Hematopoietic multipotent progenitor cell treated with erythropoietin and hydrocortisone succinate and interleukin-3 and kit ligand, for 17 days (in vitro differentiated cells): ENCODE data around the gene SLC4A2.

ENCODE experiments used
- DNase-seq: peaks from one replicate; pipeline ENCODE4 v3.0.0-alpha.2; 2015; ENCODE audit warnings: low spot score

Gene SLC4A2

DNA sequence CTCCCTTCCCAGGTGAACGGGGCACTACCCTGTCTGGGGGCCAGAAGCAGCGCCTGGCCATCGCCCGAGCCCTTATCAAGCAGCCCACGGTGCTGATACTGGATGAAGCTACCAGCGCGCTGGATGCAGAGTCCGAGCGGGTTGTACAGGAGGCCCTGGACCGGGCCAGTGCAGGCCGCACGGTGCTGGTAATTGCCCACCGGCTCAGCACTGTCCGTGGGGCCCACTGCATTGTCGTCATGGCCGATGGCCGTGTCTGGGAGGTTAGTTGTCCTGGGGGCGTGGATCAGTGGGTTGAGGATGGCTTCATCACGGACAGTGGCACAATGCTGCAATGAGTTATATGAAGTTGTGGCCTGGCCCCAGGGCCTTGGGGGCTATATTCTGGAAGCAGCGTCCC is 15.4 kb upstream of the SLC4A2 start:
- no peak for DNase-seq

DNA sequence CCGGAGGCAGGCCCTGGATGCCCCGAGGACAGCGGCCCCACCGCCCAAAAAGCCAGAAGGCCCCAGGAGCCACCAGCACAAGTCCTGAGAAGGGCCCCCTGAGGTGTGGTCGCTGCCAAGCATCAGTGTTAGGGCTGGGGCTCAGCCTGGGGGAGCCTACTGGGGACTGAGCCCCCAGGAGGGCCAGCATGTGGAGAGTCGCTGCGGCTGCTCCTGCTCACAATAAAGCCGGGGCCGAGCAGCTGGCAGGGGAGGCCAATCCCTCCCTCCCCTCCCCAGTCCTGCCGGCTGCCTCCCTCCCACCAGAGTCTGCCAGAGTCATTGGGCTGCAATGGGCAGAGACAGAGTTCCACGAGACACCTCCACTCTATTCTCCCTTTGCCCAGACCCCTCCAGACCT is 14.1 kb upstream of the SLC4A2 start:
- DNase-seq: no peak

DNA sequence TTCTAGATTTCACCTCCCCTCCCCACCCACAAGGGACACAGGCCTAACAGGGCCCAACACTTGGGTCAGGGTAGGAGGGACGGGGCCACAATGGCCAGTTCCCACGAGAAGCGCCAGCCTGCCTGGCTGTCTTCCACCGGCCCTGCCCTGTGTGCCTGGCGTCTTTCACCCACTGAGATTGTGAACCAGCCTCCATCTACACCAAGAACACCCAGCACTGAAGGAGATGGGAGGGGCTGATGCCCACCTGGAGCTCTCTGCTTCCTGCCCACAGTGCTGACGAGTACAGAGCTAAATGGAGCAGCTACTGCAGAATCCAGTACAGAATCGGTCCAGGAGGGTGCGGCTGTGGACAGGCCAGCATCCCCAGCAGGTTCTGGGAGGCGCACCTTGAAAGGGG is 13.4 kb upstream of the SLC4A2 start:
- DNase-seq: no peak

DNA sequence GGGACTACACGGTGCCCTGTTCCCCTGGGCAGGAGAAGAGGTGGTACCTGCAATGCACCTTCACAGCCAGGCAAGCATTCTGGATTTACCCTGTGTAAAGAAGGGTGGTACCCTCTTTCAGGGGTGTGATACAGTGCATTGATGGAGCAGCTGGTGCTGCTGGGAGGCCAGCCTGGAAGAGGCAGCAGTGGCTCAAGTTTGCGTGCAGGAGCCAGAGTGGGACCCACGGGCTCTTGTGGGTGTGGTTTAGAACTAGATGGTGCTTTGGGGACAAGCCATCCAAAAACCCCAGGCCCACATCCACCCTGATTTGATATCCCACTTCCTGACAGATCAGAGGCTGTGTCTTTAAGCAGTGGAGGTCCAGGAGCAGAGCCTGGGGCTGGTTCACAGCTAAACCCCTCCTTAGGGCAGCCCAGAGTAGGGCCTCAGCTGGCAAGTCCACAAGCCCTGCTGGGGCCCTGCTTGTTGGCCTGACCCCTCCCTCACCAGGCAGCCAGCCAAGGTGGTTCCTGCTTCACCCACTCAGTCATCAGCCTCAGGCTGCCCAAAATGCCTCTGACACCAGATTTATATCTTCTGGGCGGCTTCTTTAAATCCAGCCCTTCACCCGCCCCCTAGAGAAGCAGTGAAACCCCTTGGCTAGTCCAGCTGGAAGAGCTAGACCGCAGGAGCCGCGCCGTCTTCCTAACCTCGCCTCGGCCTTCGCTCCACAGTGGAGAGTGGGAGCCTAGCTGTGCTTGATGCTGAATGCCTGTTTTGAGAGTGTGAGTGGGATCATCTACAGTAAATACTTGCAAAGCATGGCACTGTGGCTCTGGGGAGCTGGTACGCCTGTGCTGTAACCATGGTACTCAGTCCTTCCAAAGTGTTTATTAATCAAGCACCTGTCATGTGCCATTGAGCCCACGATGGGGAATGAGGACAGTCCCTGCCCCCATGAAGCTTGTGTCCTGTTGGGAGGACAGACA is 12.5 kb upstream of the SLC4A2 start:
- DNase-seq: no peak

DNA sequence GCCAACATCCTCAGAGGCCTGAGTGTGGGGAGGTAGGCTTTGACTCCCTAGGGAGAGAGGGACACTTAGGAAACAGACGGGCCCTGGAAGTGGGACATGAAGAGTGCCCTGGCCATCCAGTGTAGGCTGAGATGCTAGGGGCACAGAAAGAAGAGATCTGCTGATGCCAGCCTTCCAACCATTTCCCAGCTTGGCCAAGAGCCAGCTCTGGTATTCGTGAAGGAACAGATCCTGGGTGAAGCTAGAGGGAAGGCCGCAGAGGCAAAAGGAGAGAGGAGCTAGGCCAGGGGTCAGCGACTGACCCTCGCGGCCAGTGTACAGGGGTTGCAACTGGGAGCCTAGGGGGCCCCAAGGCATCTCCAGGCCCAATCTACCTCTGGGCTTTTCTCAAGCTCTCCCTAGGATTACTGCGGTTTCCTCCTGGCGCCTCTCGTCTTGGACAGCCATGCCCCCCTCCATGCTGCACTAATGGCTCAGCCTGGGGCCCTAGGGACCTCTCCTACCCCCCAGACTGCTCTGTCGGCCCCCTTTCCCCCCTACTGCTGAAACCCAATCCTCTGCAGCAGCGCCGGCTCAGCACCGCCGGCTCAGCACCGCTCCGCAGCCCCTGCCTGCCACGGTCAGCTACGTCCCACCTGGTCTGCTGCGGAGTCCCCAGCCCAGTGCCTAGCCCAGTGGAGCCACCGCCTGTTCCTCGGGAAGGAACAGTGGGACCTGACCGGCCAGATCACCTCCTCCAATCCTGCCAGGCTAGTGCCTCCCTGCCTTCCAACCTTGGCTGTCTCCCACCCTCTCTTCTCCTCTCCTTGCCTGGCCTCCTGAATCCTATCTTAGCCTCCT is 11.2 kb upstream of the SLC4A2 start, which contains the start of gene ASIC3:
Gene ASIC3 (plus strand): TSS at position 556 of the 840 bp plus-strand sequence. CDS start 355 bp downstream, outside the sequence.
- DNase-seq: no peak

DNA sequence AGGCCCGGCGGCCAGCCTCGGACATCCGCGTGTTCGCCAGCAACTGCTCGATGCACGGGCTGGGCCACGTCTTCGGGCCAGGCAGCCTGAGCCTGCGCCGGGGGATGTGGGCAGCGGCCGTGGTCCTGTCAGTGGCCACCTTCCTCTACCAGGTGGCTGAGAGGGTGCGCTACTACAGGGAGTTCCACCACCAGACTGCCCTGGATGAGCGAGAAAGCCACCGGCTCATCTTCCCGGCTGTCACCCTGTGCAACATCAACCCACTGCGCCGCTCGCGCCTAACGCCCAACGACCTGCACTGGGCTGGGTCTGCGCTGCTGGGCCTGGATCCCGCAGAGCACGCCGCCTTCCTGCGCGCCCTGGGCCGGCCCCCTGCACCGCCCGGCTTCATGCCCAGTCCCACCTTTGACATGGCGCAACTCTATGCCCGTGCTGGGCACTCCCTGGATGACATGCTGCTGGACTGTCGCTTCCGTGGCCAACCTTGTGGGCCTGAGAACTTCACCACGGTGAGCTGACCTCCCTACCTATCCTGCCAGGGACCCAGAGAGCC is 10.4 kb upstream of the SLC4A2 start:
- DNase-seq: no peak

DNA sequence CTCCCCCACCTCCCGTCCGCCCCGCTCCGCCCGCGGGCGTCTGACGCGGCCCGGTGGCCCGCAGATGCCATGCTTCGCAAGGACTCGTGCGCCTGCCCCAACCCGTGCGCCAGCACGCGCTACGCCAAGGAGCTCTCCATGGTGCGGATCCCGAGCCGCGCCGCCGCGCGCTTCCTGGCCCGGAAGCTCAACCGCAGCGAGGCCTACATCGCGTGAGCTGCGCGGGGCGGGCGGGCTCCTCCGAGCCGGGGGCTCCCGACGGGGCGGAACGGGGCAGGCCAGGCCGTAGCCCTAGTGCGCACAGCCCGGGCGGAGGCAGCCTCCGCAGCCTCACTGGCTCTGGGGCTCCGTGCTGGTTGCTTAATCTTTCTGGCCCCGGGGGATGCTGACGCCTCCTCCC is 8.3 kb upstream of the SLC4A2 start:
- no peak for DNase-seq

DNA sequence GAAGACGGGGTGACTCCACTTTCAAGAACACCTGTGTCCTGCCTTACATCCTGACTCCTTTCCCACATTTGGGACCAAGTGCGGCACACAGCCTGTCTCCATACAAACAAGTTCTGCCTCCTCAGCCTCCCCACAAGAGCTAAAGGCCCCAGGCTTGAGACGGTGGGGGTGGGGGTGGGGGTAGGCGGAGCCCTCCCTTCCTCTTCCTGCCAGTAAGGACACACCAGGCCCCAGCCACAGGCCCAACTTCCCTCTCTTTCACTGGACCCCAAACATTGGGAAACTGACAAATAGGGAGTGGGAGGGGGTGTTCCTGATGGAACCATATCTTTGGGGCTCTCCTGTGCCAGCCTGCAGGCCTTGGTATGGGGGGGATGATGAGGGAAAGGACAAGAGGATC is 6.3 kb upstream of the SLC4A2 start:
- DNase-seq: no peak

DNA sequence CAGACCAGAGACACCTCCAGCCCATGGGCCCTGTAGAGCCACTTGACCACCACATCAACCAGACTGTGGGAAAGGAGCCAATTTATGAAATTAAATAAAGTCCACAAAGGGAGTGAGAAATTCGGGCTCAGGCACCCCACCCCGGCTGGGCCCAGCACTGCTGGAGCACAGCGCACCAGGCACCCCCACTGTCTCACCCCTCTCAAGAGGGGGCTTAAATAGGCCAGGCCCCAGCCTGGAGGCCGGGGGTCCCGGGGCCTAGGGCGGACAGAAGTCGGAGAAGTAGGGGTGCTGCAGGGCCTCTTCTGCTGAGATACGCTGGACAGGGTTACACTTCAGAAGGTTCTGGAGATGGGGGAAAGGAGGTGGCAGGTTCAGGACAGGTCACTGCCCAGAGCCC is 5.6 kb upstream of the SLC4A2 start:
- no peak for DNase-seq

DNA sequence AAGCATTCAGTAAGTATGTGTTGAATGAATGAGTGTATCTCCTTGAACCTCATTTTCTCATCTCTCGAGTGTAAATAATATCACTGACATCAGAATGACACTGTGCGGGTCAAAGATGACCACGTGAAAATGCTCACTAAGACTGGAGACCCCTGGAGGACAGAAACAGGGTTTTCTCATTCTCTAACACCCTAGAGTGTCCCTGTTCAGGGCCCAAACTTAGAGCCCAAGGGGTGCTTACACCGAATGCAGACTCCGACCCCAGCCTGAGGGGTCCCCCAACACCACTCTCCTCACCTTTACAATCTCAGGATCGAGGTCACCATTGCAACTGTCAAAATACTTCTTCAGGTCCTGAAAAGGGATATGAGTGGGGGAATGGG is 3.1 kb upstream of the SLC4A2 start:
- no peak for DNase-seq

DNA sequence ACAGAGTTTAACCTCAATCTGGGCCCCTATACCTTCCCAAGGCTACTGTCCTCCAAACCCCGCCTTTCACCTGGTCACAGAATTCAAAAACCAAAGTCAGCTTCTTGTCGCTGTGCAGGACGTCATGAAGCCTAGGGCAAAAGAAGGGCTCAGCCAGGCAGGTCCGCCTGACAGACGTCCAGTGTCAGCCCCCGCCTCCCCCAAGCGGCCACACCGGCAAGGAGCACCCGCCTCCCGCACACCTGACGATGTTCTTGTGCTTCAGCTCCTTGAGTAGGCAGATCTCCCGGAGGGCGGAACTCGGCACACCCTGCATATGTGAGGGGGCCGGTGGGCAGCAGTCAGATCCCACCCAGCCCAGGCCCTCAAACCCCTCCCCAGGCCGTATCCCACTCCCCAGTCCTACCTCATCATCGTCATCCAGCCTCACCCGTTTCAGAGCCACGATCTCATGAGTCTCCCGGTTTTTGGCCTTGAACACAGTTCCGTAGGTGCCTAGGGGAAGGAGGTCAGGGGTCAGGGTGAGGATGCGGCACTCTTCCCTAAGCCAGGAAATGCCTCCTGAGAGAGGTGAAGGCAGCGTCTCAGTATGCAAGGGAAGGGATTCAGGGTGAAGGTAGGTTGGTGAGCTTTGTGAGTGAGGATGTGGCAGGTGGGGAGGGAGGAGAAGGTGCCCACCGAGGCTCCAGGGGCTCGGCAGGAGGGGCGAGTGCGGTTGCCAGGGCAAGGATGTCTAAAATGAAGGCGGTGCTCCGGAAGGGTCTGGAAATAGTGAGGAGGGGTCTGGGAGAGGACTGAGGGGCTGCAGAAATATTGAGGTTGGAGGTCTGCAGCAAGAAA is 2.5 kb upstream of the SLC4A2 start:
- DNase-seq: no peak

DNA sequence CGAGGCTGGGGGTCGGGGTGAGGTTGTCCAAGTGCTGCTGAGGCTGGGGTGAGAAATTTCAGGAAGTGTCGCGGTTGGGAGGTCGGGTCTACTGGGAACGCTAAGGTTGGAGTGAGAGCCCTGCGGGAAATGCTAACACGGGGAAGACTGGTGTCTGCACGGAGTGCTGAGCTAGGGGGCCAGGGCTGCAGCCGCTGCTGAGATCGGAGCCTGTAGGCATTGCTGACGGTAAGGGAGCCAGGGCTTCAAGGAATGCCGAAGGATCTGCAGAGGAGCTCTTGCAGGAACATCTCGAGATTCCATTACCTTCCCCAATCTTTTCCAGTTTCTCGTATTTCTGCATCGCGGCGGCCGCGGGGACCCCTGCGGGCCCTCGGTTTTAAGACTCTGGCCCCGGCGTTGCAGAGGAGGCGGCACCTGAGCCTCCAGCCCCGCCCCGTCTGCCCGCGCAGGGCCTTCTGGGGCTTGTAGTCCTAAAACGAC is 1.8 kb upstream of the SLC4A2 start, which contains the start of gene CDK5:
Gene CDK5 (minus strand): TSS at position 392 of the 483 bp plus-strand sequence. CDS start 49 bp downstream, at position 343.
- DNase-seq: no peak

DNA sequence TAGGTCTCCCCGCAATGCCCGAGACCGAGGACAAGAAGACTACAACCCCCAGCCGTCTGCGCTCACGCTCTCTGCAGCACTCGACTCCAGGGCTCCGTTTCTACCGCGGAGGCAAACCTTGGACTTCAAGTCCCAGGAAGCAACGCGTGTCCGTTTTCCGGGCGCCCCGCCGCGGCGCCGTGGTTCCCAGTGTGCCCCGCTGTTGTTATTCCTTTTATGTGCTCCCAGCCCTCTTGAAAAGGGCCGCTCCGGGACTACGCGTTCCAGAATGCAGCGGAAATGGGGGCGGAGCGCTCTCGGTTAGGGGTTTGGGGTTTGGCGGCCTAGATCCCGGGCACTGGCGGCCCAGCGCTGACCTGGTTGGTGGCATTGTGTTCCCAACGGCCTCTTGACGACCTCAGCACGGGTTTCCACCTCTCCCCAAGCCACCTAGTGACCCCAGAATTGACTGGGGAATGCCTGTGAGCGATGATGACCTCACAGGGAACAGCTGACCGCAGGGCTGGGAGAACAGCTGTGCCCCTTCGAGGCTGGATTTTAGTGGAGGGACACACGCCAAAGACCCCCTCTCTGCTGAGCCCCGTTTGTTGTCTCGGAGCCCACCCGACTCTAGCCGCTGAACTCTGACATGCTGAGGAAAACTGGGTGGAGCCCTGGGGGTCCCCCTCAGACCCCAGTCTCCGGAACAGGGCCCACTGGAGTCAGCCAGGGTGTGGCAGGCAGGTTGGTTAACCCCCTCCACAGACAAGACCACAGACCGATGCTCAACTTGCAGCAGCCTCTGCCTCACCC is 1.2 kb upstream of the SLC4A2 start:
- DNase-seq: peak; percentile 98

DNA sequence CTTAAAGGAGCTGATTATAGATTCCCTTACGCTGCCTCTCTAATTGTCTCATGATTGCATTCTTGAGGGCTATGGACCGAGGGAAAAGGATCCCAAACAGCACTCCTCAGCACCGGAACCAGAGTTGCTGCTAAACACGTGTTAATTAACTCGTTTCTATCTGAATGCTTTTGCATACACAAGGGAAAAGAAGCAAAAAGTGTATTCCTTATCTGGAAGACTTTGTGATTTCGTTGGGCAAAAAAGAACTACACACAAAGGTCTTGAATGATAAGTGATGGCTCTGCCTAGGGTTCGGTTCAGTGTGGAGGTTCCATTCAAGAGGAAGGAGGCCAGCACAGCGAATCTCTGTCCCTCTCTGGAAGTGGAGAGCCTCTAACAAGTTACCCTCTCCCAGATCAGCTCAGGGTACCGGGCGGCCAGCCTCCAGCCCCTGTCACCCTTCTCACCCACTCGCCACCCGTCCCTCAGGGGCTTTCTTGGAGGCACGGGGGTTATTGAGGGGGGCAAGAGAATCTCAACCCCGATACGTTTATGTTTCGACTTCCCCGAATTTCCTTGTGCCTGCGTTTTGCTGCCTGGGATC is 515 bp upstream of the SLC4A2 start:
- peak; percentile 43 for DNase-seq

DNA sequence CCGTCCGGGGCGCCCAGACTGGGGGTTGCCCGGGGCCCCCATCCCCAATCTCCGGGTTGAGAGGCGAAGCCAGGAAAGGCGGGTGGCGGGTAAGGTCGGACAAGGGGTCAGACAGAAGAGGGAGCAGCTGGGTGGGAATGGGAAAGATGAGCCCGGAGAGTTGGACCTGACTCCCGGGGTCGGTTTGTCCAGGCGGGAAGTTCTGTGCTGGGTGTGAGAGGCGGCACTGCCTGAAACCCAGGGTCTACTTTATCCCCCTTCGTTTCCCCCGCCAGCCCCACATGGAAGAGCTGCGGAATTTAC is 675 bp downstream of the SLC4A2 start:
- DNase-seq: no peak

DNA sequence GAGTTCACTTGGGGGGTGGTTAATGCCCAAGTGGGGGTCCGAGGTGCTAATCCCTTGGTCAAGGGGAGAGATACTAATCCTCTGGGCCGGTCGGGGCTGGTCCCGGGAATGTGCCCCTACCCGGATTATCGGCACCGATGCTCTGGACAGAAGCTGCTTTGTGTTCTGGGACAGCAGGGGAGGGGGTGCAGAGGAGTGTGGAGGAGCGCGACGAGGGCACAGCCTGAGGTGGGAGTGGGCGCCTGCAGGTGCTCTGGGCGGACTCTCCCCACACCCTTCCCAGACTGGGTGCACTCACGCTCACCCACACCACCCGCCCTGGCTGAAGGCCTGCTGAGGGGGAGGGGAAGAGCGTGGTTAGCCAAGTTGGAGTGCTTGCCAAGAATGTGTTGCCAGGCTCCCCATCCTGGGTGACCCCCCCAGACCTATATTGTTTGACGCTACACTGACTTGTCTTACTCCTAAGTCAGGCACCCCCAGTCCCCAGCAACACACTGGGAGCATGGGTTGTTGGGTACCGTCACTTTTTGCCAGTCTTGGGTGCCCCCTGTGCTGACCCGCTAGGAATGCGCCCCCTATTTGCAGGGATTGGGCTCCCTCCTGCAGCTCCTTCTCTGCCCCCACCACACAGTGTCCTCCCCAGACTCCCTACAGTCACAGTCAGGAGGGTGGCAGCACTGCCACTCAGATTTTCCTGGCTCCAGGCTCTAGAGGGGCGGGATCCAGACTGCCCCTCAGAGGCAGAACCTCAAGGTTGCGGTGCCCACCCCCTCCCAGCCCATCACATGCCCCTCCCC is 1.2 kb downstream of the SLC4A2 start:
- DNase-seq: no peak

DNA sequence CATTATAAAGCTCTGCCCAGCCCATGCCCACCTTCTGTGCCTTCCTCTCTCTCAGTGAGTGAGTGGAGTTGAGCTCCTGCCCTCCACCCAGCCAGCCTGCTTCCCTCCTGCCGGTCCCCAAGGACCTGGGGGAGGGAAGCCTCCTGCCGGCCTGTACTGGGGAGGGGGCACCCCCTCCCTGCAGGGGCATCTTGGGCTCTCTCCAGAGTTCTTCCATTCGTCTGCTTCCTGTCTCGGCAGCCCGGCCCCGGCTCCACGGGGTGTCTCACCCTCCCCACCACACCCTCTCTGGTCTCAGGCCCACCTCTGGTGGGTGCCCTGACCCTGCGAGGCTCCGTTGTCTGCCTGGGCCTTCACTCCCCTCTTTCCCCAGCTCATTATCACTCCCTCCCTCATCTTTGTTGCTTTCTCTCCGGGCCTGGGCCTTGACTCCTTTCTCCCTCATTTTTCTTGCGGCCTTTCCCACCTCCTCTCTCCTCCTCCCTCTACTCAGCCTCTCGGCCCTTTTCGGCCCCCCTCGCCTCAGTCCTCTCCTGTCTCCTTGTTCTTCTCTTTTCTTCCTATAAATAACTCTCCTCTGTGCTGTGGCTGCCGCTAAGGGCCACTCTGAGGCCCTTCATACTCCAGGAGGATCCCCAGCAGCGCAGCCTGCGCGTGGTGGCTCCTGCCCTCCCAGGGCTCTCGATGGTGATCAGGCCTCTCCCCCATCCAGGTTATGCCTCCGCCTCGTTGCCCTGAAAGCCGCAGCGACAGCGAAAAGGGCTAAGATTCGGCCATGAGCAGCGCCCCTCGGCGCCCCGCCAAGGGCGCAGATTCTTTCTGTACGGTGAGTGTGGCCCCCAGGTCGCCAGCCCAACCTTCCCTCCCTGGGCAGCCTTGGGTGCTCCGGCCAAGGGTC is 2.1 kb downstream of the SLC4A2 start:
- no peak for DNase-seq

DNA sequence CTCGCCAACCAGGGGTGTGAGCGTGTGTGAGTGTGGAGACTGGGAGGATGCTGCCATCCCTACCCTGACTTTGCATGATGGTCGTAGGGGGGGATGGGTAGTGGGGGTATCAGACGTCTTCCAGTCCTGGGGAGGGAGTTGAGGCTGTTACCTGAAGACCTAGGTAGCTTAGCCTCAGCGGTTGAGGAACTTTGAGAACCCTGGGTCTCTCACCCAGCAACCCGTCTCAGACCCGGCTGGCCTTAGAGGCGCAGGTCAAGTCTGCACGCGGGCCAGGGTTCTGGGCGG is 2.7 kb downstream of the SLC4A2 start:
- DNase-seq: no peak
